A549 treated with AZD9567 at 1 μM for 4 hours (cell line): Measurements from ENCODE around the gene APLNR. TPM values are rescaled to one million over a fixed set of nuclear protein-coding genes. Genes with fewer than 3 reads are reported as not detected.

Source experiments
- total RNA-seq: library from RNA; stranded (reverse); fragments of 200-300 nt; extraction: Qiagen RNA extraction; gene quantifications from 5 replicates; pipeline ENCODE4 v1.2.3, GENCODE V29; 2022; ENCODE audit not compliant: insufficient read depth

The APLNR gene
- 0.05 TPM in 1 of 5 replicates, not detected in the others for total RNA-seq

DNA sequence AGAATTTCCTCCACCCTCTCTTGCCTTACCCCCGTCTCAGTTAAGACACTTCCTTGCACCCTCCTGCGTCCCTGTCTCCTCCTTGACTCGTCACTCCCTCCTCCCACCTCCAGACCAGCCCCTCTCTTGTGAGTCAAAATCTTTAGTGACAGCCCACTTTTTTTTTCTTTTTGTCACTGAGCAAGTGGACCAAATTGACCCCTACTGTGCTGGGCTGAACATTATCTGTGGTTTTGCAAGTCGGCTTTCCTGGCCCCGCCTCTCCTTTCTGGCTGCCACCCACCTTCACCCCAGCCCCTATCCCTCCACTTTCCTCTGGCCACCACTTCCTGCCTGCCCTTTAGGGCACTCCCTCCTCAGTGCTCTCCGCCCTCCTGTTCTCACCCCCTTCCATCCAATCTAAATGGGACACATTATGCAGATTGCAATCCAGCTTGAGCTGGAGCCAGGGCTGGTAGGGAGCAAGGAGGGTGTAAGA lies at the start of gene APLNR:
Gene APLNR, minus strand, starts transcription at position 47 of the 478 bp plus-strand sequence. CDS start 246 bp downstream, outside the sequence.

Other genes starting within 250 kb of the APLNR start
- gene OR5AK2, start 248.3 kb downstream of the APLNR start, total RNA-seq, result not detected in 5 replicates
- gene LRRC55, start 55.3 kb downstream of the APLNR start, total RNA-seq, result not detected in 5 replicates
- gene TNKS1BP1, start 87.7 kb upstream of the APLNR start, total RNA-seq, result 59.0 to 83.4 TPM (median 74.4 TPM) in 5 replicates
- 188 to 217 TPM (median 210 TPM) in 5 replicates for gene SSRP1, start 98.6 kb upstream of the APLNR start, total RNA-seq
- 0.07 to 0.15 TPM (median 0.13 TPM) in 4 of 5 replicates, not detected in the other for gene P2RX3, start 101.1 kb upstream of the APLNR start, total RNA-seq
- not detected in 5 replicates for gene PRG3, start 143.9 kb upstream of the APLNR start, total RNA-seq
- gene PRG2, start 153.4 kb upstream of the APLNR start, total RNA-seq, result not detected in 5 replicates
- gene SLC43A3, start 189.9 kb upstream of the APLNR start, total RNA-seq, result 0.23 to 0.34 TPM (median 0.29 TPM) in 4 of 5 replicates, not detected in the other
- gene RTN4RL2, start 223.3 kb upstream of the APLNR start, total RNA-seq, result 70.3 to 89.4 TPM (median 76.9 TPM) in 5 replicates